GM12872 (cell line): Measurements from ENCODE around the gene MIB2.

ENCODE experiments used
- CTCF ChIP-seq: IDR thresholded peaks from 3 replicates; pipeline ENCODE4 v1.5.1; 2011; ENCODE audit warnings: low read depth, mild to moderate bottlenecking, low read length, moderate library complexity; ENCODE audit not compliant: insufficient read depth

MIB2 gene

GRCh38 chr1:1600861-1601563, 14.3 kb upstream of the MIB2 start:
- no peak for TF ChIP-seq CTCF

DNA sequence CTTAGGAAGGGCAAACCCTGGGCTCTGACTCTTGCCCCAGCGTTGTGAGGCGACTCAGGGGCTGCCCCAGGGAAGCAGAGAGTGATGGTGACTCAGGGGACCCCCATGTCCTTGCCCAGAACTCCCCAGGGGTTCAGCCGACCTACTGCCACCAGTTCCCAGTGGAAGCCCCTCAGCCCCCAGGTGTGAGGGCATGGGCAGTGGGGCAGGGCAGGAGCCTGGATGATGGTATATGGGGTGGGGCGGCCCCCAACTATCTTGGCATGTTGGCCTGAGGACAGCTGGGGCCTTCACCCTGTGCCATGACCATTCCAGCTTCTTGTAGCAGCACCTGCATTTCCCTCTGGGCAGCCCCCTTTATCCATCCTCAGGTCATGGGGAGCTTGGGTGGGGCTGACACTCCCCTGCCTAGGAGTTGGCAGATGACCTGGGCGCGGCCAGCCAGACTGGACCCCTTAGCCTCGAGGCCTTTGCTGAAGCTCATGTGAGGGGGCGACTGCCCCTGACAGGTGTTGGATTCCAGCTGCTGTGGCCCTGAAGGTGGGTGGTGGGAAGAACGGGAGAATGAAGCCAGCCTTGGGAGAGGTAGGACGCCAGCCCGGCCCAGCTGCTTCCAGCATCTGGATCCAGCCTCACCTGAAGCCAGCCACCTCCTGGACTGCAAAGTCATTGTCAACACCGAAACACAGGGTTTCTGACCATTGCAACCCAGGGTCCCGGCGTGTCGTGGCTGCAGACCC, 13.6 kb upstream of the MIB2 start:
- TF ChIP-seq CTCF, result no peak

DNA sequence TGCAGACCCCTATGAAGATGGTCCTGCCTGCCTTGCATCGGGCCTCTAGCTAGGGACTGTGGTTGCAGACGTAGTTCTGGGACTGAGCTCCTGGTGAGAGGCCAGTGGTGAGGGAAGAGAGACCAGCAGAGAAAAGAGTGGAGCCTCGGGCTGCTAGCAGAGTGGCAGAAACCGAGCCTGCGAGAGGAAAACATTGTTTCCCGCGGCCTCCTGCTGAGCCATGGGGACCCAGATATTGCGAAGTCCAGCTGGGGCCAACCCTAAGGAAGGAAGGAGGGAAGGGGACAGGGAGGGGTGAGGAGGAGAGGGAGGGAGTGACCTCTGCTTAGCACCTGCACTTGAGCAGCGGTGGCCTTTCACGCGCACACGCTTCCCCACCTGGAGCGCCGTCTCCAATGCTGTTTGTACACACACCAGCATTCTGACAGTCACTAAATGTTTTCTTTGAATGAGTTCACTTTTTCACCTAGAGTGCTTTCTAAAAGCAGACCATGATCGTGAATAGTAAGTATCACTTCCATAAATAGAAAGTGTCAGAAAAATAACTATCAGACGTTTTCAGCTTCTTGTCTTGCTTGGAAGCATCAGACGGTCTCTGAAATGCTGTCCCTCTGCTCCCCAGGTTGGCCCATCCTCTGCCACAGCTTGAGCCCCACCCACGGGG, 12.9 kb upstream of the MIB2 start:
- TF ChIP-seq CTCF, result no peak

DNA sequence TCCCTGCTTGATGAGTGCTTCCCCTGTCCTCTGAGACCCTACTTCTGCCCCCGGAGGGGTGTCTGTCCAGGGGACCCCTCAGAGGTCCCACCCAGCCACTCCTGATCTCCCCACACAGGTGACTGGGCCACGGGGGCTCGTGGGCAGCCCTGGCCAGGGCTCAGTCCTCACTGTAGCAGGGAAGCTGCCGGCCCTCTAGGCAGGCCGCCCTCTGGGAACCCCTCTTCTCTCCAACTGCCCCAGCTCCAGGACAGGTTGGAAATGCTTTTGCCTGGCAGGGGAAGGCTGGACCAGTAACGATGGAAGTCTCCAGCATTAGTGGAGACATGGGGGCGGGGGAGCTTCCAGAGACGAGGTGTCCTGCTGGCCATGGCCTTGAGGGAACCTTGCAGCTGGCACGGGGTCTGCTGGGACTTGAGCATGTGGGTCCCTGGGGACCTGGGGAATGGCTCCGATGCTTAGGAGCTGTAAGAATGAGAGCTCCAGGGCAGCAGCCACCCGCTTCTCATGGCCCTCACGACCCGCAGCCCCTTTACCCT, 12.3 kb upstream of the MIB2 start:
- TF ChIP-seq CTCF, result no peak

DNA sequence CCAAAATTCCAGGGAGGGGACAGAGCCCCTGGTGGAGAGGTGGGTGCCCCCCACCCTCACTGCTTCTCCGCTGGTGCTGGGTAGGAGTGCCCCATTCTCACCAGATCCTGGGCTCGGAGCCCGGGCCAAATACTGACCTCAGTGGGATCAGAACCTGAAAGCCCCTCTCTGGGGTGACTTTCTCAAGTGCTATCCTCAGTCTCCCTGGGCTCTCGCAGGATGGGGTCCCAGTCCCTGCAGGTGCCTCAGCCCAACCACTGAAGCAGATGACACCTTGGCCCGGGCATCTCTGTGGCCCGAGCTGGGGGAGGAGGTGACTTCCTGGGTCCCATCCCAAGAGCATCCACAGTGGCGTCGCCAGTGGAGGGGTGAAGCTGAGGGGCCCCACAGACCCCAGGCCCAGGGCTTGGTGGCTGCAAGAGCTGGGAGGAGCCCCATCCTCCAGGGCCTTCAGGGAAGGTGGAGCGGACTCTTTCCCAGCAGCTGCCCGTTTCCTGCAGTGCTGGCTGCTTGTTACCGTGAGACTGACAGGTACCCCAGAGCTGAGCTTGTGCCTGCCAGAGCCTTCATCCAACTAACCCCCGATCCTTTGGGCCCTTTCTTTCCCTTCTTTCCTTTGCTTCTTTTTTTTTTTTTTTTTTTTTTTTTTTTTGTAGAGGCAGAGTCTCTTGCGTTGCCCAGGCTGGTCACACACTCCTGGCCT, 11.5 kb upstream of the MIB2 start:
- no peak for TF ChIP-seq CTCF

GRCh38 chr1:1604374-1605033, 10.8 kb upstream of the MIB2 start:
- TF ChIP-seq CTCF, result no peak
